B cell (primary cell): ENCODE measurements around the gene ATXN7L3. TPM values are rescaled to one million over a fixed set of nuclear protein-coding genes. Genes with fewer than 3 reads are reported as not detected.

ENCODE experiments used
- ATAC-seq: fragments of 200-7000 bp; cut with Tn5 transposase; one replicate; pipeline ENCODE4 v1.10.0; 2021; ENCODE audit warnings: low read depth, mild to moderate bottlenecking, moderate number of reproducible peaks, moderate library complexity
- CTCF ChIA-PET: fragments of 350-600 bp; sonication (Branson Sonifier 250); formaldehyde crosslinking; loops from one replicate; lab custom pipeline; 2021; ENCODE audit warnings: antibody characterized with exemption, inconsistent platforms; lab: Charles Lee
- POLR2A ChIA-PET: fragments of 350-600 bp; sonication (Branson Sonifier 250); formaldehyde crosslinking; loops from one replicate; lab custom pipeline; 2021; ENCODE audit warnings: antibody characterized with exemption; lab: Charles Lee
- DNase-seq: peaks from one replicate; pipeline ENCODE4 v3.0.0; 2013
- H2AFZ ChIP-seq: 2 replicates; pipeline ENCODE4 v1.6.1; 2012; ENCODE audit warnings: mild to moderate bottlenecking, low read depth, low read length; ENCODE audit not compliant: insufficient read depth, poor library complexity, severe bottlenecking
- H3K27ac ChIP-seq, 2 donors: 1 replicate in 1 of 2; 2 replicates in 1 of 2; pipeline ENCODE4 v1.5.1; 2012 to 2013; ENCODE audit warnings: low read length in 2 of 2, mild to moderate bottlenecking in 2 of 2, moderate library complexity in 1 of 2
- H3K27me3 ChIP-seq, 4 experiments: fragments of 200-600 bp in 1 of 4; sonication (generic) in 1 of 4; replicated peaks in 1 of 4; 1 replicate in 2 of 4; 2 replicates in 2 of 4; pipeline versions ENCODE4 v1.6.1 to v1.7.0; 2013 to 2016; ENCODE audit warnings: low read length in 3 of 4, mild to moderate bottlenecking in 2 of 4, mixed read lengths in 1 of 4, moderate library complexity in 1 of 4; ENCODE audit not compliant: insufficient read depth in 4 of 4, control insufficient read depth in 3 of 4; ENCODE audit errors: control extremely low read depth in 1 of 4
- H3K36me3 ChIP-seq, 2 experiments: replicated peaks in 1 of 2; 1 replicate in 1 of 2; 2 replicates in 1 of 2; pipeline versions ENCODE4 v1.6.1 to v1.7.1; 2013; ENCODE audit warnings: low read length in 1 of 2; ENCODE audit not compliant: insufficient read depth in 2 of 2, control insufficient read depth in 1 of 2; ENCODE audit errors: control extremely low read depth in 1 of 2, extremely low read depth in 1 of 2
- H3K4me1 ChIP-seq, 2 donors: fragments of 200-600 bp in 1 of 2; sonication (generic) in 1 of 2; 1 replicate in 1 of 2; 2 replicates in 1 of 2; pipeline versions ENCODE4 v1.5.1 to v1.6.1; 2013 to 2017; ENCODE audit warnings: low read length in 2 of 2; ENCODE audit not compliant: control insufficient read depth in 2 of 2, insufficient read depth in 2 of 2
- H3K4me2 ChIP-seq: replicated peaks from 2 replicates; pipeline ENCODE3; 2012; ENCODE audit warnings: mild to moderate bottlenecking, low read depth, low read length; ENCODE audit not compliant: poor library complexity, severe bottlenecking
- H3K4me3 ChIP-seq, 5 experiments: fragments of 200-600 bp in 1 of 5; sonication (generic) in 1 of 5; 1 replicate in 3 of 5; 2 replicates in 2 of 5; pipeline versions ENCODE4 v1.5.1 to v1.7.0; 2011 to 2016; ENCODE audit warnings: low read length in 4 of 5, mild to moderate bottlenecking in 4 of 5, low read depth in 2 of 5, control low read depth in 1 of 5, moderate library complexity in 1 of 5; ENCODE audit not compliant: insufficient read depth in 1 of 5; ENCODE audit errors: control extremely low read depth in 1 of 5, extremely low read depth in 1 of 5
- H3K79me2 ChIP-seq: fragments of 200-600 bp; sonication (generic); one replicate; pipeline ENCODE4 v1.6.0; 2016; ENCODE audit warnings: low read length; ENCODE audit not compliant: control insufficient read depth, insufficient read depth
- H3K9ac ChIP-seq: fragments of 200-600 bp; sonication (generic); 2 replicates; pipeline ENCODE4 v1.6.1; 2017; ENCODE audit warnings: mild to moderate bottlenecking, low read length, moderate library complexity
- H3K9me3 ChIP-seq, 3 donors: one replicate each; pipeline versions ENCODE4 v1.6.1 to v1.7.1; 2013; ENCODE audit warnings: low read length in 2 of 3; ENCODE audit not compliant: control insufficient read depth in 2 of 3, insufficient read depth in 1 of 3; ENCODE audit errors: control extremely low read depth in 1 of 3
- H4K20me1 ChIP-seq: 2 replicates; pipeline ENCODE4 v1.6.0; 2012; ENCODE audit warnings: mild to moderate bottlenecking, low read length; ENCODE audit not compliant: insufficient read depth, control insufficient read depth, poor library complexity, severe bottlenecking
- H3K27ac Mint-ChIP-seq: one replicate; pipeline ENCODE4 v1.8.0; 2021; ENCODE audit warnings: mixed read lengths
- H3K27me3 Mint-ChIP-seq: one replicate; pipeline ENCODE4 v1.8.0; 2021; ENCODE audit warnings: mixed read lengths
- H3K4me1 Mint-ChIP-seq: one replicate; pipeline ENCODE4 v1.8.0; 2021; ENCODE audit warnings: mixed read lengths
- H3K4me3 Mint-ChIP-seq: one replicate; pipeline ENCODE4 v1.8.0; 2021; ENCODE audit warnings: mixed read lengths
- H3K9me3 Mint-ChIP-seq: one replicate; pipeline ENCODE4 v1.8.0; 2022; ENCODE audit warnings: mixed read lengths; ENCODE audit not compliant: insufficient read depth
- CTCF ChIP-seq: fragments of 200-600 bp; IDR thresholded peaks from one replicate; pipeline ENCODE4 v1.8.0; 2022; ENCODE audit warnings: antibody characterized with exemption, mild to moderate bottlenecking
- EZH2 ChIP-seq: IDR thresholded peaks from 2 replicates; pipeline ENCODE4 v1.6.1; 2012; ENCODE audit warnings: borderline replicate concordance, low read depth, mild to moderate bottlenecking, moderate library complexity, low read length; ENCODE audit not compliant: insufficient read depth, poor library complexity, severe bottlenecking
- WGBS: methylation state at CpG from one replicate; pipeline ENCODE4 v1.1.5; 2013; ENCODE audit warnings: missing lambda C conversion rate; ENCODE audit not compliant: insufficient coverage; 5-methylcytosine and 5-hydroxymethylcytosine counted together
- intact Hi-C: fragments of 100-400 bp; cut with micrococcal nuclease; formaldehyde crosslinking; loops from one replicate; pipeline ENCODE4 v1.10.0; 2022
- polyA plus RNA-seq: library from polyadenylated mRNA; depleted of rRNA; stranded (reverse); fragments of >200 nt; gene quantifications from 2 replicates; pipeline ENCODE4 v1.2.3, GENCODE V29; 2012
- total RNA-seq, 2 donors: library from RNA; stranded (reverse); fragments of 120-200 nt in 1 of 2; gene quantifications; 1 replicate in 1 of 2; 2 replicates in 1 of 2; pipeline versions ENCODE4 v1.2.3 to v1.2.4, GENCODE V29; 2013 to 2022

The ATXN7L3 gene
- total and polyA plus RNA-seq, 2 donors (not counting 1 experiment from before 2014, with no cell fraction given) = 63.6 to 107 TPM

GRCh38 chr17:44178133-44178532, 21.6 kb downstream of the ATXN7L3 start:
- H3K27me3 ChIP-seq = no peaks in the 10 kb centered on the region
- TF ChIP-seq CTCF = no peak
- H4K20me1 ChIP-seq = peaks cover 10% of the 10 kb centered on the region
- no peak overlapping the region for H3K9ac ChIP-seq
- 98% methylated on average over 14 of the region's 14 CpGs for WGBS
- intact Hi-C loops = no loop called here
- H3K4me3 ChIP-seq = no peak overlapping the region
- H3K27ac ChIP-seq = no peak overlapping the region
- H3K4me2 ChIP-seq = no peak overlapping the region
- ATAC-seq (no peak), DNase-seq (no peak)
- H3K9me3 ChIP-seq = no peaks in the 10 kb centered on the region
- Mint-ChIP-seq H3K4me1 (peaks cover 5% of the 10 kb centered on the region), H3K27me3 (no peaks in the 10 kb centered on the region), H3K27ac (no peak overlapping the region), H3K4me3 (no peak overlapping the region), H3K9me3 (no peaks in the 10 kb centered on the region)
- no peaks in the 10 kb centered on the region for H3K4me1 ChIP-seq
- H2AFZ ChIP-seq = no peak overlapping the region
- H3K79me2 ChIP-seq = peaks cover 7% of the 10 kb centered on the region
- ChIA-PET POLR2A (no interaction called here), CTCF (no interaction called here)
- H3K36me3 ChIP-seq = peaks cover 2 to 20% of the 10 kb centered on the region in 2 experiments

- TF ChIP-seq CTCF (no peak), EZH2 (no peak)
- ChIA-PET CTCF (no interaction called here), POLR2A (no interaction called here)
- no peak for DNase-seq
- ATAC-seq = no peak
- WGBS = 97% methylated on average over 2 of the region's 4 CpGs
- no peak overlapping the region for H3K4me3 Mint-ChIP-seq
- intact Hi-C loops = no loop called here
- Histone ChIP-seq H3K9me3 (no peaks in the 10 kb centered on the region), H3K27me3 (no peaks in the 10 kb centered on the region), H3K4me2 (no peak overlapping the region), H3K4me3 (no peak overlapping the region), H3K36me3 (peaks cover 2 to 19% of the 10 kb centered on the region in 2 experiments), H3K4me1 (no peaks in the 10 kb centered on the region), H3K9ac (no peak overlapping the region), H3K79me2 (peaks cover 5% of the 10 kb centered on the region), H3K27ac (no peak overlapping the region), H4K20me1 (peaks cover 10% of the 10 kb centered on the region), H2AFZ (no peak overlapping the region)
- H3K27me3 Mint-ChIP-seq = no peaks in the 10 kb centered on the region
- H3K4me1 Mint-ChIP-seq = peaks cover 5% of the 10 kb centered on the region
- H3K9me3 Mint-ChIP-seq = no peaks in the 10 kb centered on the region
- H3K27ac Mint-ChIP-seq = no peak overlapping the region
These were observed 22.0 kb downstream of the ATXN7L3 start for GRCh38 chr17:44177640-44178039.
